Peyer's patch (tissue), 4 donors: ENCODE results near the gene WDR43.

Experiments
- CTCF ChIP-seq, 6 experiments: fragments of 450-650 bp in 4 of 6; fragments of 200-600 bp in 2 of 6; sonication (generic) in 1 of 6; IDR thresholded peaks; one replicate each; pipeline ENCODE4 v1.5.1; 2017 to 2019; ENCODE audit warnings: antibody characterized with exemption in 6 of 6, mild to moderate bottlenecking in 3 of 6, moderate library complexity in 1 of 6
- POLR2A ChIP-seq, 2 donors: fragments of 450-650 bp; IDR thresholded peaks; one replicate each; pipeline ENCODE4 v1.5.1; 2017; ENCODE audit warnings: antibody characterized with exemption in 2 of 2, mild to moderate bottlenecking in 2 of 2, moderate library complexity in 2 of 2

DNA sequence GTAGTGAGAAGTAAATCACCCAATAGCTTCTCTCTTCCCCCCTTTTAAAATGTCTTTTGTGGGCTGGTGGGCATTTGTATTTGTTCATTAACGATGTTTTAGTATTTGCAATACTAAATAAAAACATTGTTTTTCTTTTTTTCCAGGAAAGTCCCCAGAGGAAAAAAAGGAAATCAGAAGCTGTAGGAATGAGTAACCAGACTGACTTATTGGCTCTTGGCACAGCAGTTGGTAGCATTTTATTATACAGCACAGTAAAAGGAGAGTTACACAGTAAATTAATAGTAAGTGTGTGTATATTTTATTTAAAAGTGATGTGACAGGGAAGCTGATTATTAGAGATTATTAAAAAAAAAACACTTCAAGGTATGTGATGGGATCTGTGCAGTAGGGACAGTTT is 7.4 kb downstream of the WDR43 start:
- no peak for TF ChIP-seq CTCF (IDR thresholded peaks at IDR 0.05)
- TF ChIP-seq POLR2A (IDR thresholded peaks at IDR 0.05): no peak
